Effector CD4-positive, alpha-beta T cell (primary cell): Measurements from ENCODE around the gene COL5A1.

ENCODE experiments used
- DNase-seq: peaks from one replicate; pipeline ENCODE4 v3.0.0-alpha.2; 2020

Gene COL5A1

DNA sequence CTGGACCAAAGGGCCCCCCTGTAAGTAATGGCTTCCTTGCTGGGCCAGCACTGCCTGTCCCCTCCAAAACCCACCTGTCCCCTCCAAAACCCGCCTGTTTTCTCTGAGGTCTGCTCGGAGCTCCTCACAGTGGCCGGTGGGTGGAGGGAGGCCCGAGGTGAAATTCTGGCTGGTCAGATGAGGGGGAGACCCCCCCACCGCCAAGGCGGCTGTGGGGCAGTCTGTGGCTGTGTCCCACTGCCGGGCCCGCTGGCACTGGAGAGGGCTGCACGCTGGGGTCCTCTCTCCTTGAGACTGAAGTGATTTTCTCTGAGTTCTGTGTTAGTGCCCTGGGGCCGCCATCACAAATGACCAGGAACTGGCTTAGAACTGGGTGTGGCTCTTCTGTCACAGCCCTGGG is 155.3 kb downstream of the COL5A1 start:
- no peak for DNase-seq

DNA sequence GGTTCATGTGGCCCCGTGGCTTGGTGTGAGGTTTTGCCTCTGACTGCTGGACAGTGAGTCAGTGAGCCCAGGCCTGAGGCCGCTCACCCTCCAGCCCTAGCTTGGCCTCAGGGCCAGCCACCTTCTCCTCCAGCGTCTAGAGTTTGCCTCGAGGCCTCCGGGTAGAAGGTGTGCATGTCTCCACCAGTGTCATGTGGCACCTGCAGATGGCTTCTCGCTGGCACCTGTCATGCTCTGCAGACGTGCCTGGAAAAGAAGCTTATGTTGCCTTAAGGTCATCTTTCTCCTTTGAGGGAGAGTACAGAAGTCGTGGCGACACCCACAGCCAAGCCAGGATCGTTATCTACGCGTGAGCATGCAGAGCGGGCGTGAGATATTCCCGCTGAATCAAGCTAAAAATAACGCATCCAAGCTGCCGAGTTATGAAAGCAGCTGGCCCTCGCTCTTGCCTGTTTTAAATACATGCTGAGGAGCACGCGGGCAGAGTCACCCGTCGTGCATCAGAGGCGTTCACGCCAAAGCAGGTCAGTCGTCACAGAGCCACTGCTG is 159.3 kb downstream of the COL5A1 start:
- DNase-seq, result no peak

DNA sequence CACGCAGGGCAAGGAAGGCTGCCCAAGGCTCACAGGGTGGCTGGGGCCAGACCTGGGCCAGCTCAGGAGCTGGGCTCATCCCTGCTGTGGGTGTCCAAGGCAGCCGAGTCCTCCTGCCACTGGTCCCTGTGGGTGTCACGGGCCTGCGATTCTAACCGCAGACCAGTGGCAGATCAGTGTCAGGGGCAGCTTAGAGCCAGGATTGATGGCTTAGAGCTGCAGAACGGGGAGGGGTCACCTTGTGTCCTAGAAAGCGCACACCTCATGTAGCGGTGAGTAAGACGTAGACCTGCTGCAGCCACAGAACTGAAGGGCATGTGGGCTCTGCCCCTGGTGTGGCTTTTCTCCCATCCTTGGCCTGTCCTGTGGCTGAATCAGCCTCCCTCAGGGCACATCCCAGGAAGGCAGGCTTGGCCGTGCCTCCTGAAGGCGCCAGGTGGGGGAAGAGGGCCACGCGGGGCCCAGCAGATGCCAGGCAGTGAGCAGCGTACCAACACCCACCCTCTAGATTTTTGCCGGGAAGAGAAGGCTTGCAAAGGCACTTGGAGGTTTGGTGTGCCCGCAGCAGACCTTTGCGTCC is 160.7 kb downstream of the COL5A1 start:
- DNase-seq, result no peak

DNA sequence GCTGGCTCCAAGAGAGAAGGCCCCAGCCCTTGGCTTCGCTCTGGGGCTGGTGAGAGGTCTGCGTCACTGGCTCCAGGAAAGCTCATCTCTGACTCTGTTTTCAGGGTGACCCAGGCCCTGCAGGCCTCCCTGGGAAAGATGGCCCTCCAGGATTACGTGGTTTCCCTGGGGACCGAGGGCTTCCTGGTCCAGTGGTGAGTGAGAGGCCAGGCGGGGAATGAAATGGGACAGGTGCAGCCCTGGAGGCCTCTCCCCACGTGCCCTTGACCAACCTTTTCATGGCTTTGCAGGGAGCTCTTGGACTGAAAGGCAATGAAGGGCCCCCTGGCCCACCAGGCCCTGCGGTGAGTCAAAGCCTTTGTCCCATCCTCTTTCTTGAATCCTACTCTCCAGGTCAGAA is 163.3 kb downstream of the COL5A1 start:
- DNase-seq, result no peak

DNA sequence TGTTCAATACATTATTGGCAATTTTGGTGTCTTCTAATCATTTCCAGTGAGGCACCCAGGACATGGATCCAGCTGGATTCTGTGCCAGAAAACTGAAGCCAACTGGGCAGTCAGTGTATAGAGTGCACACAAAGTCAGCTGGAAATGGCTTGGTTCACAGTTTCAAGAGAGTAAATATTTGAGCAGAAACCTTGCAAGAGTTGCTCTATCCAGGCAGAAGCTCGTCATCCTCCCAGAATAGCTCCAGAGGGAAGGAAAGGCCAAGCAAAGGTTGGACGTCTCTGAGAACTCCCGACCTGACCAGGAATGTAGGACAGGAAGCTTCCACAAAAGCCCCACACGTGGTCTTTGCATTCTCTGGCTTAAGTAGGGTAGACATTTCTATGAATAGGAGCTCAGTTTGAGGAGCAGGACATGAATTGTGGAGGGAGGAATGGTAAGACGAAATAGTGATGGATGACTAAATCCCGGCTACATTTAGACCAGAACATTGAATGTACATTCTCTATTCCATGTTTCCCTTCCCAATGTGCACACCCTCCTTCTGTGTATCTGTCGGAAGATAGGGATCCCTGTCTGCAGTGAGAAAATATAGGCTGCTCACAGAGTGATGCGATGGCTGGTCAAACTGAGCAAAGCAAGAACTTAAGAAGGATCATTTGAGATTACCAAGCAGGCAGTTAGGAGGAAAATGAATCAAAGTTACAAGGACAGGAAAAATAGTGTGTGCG is 166.3 kb downstream of the COL5A1 start:
- DNase-seq, result no peak

DNA sequence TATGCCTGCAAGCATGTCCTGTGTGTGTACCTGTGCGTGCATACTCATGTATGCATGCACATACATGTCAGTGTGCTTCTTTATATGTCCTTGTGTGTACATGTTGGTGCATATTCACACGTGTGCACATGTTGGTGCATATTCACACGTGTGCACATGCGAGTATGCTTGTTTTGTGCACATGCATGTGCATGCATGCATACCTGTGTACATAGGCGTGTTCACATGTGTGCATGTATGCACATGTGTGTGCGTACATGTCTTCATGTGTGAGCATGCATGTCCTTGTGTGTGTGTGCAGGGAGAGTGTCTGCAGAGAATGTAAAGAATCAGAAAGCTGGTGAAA is 166.8 kb downstream of the COL5A1 start:
- DNase-seq, result no peak

DNA sequence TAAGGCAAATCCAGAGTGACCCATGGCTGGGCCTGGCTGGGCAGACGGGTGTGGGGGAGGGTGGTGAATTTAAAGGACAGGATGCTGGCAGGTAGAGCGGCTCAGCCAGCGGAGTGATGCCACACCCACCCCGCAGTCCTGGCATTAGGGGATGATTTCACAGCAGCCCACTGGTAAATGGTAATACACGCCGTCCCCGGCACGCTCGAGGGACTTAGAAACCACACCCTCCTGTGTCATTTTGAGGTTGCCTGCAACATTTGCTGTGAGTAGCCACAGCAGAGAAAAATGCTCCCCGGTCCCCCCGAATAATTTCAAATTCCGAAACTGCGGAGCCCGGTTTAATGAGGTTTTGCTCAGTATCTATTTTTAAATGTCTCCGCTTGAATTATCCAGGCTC is 167.7 kb downstream of the COL5A1 start:
- no peak for DNase-seq

DNA sequence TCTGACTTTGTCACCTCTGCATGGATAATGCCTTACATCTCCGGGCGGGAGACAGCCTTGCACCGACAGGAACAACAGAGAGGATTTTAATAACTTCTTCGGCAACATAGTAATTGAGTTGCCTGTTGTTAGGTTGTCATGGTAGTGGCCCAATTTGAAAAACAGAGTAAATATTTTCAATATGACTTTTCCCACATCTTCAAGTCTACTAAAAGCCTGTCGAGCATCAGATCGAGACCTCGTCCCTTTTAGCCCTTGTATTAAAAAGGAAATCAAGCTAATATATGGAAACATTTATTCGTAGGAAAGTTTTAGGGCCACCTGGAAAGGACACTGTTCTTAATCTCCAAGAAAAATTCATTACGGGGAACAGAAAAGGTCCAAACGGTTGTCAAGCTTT is 168.2 kb downstream of the COL5A1 start:
- DNase-seq, result no peak

DNA sequence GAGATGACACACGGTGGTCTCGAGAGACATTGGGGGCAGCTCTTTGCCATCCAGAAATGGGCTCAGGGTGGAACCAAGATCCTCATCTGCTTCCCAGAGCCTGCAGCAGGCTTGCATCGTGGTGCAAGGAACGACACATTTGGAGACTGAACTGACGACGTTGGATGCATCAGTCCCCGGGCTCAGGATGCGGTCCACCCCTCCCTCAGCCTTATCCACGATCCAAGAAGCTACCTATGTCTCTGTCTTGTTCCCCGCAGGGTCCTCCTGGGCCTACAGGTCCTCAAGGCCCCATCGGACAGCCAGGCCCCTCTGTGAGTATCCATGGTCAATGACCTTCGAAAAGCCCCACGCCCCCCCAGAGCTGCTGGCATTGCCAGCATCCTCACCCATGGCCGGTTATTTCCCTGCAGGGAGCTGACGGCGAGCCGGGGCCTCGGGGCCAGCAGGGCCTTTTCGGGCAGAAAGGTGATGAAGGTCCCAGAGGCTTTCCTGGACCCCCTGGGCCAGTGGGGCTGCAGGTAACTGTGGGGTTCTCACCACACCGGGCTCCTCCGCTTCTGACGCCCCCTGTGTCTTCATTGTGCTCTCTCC is 169.6 kb downstream of the COL5A1 start:
- no peak for DNase-seq

DNA sequence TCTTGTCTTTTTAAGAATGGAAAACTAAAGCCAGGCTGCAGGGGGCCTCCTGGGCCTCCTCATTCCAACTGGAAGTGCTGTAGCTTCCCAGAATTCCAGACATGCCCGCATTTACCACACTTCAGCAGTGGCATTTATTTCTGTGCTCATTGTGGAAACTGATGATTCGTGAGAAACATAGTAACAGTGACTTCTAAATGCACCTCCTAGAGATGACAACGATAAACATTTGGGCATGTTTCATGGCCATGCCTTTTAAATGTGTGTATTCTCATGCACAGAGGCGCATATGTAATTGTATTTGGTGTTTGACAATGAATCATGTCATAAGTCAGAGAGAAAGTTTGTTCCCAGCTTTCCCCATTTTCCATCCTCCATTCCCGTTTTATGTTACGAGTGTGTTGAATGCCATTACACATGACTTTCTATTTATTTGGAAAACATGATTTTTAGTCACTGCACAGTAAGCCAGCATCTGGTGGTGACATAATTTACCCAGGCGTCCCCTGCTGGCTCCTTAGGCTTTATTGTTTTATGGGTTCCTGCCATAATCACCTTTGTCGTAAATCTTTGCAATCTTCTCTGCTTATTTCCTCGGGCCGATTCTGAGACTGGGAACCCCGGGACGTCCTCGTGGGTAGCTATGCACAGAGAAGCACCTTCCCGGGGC is 170.2 kb downstream of the COL5A1 start:
- no peak for DNase-seq

DNA sequence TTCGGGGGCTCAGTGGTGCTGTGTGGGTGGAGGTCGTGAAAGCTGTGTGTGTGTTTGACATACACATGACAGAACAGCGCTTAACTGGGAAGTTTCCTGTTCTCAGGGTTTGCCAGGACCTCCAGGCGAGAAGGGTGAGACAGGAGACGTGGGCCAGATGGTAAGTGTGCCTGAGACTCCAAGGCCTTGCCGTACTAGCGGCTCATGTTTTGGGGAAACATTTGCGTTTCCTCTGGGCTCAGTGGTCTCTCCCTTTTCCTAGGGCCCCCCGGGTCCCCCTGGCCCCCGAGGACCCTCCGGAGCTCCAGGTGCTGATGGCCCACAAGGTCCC is 170.7 kb downstream of the COL5A1 start:
- no peak for DNase-seq

DNA sequence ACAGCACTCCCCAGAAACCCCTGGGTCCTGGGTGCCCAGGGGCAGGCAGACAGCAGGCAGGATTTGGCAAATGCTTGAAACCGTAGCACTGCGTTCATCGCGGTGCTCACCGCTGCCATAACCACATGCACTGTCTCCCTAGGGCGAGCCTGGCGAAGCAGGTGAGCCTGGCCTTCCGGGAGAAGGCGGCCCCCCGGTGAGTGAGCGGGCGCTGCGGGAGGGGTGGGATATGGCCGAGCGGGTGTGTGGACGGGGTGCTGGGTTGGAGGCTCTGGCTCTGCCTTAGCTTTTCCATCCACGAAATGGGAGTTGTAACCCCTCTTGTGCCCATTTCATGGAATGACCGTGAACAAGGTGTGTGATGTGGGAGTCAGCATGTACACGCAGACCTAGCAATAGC is 172.2 kb downstream of the COL5A1 start:
- no peak for DNase-seq

DNA sequence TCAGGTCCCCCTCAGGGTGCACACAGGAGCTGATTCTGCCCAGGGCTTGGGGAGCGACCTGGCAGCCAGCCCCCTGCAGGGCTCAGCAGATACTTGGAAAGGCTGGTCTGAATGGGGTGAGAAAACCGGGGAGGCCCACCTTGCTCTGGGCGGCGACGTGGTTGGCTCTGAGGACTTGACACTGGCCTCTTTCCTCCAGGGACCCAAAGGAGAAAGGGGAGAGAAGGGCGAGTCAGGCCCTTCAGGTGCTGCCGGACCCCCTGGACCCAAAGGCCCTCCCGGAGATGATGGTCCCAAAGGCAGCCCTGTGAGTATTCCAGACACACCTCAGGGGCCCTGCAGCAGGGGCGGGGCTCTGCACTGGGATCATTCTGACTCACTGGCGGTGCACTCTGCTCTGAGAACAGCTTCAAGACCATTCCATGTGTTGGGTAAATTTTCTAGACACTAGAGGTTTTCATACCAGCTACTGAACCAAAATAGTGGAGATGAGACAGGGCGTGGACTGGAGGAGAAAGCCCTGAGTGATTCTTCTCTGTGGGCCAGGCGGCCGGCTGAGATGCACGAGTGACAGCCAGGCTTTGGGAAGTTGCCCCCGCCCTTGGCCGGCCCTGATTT is 173.1 kb downstream of the COL5A1 start:
- no peak for DNase-seq

DNA sequence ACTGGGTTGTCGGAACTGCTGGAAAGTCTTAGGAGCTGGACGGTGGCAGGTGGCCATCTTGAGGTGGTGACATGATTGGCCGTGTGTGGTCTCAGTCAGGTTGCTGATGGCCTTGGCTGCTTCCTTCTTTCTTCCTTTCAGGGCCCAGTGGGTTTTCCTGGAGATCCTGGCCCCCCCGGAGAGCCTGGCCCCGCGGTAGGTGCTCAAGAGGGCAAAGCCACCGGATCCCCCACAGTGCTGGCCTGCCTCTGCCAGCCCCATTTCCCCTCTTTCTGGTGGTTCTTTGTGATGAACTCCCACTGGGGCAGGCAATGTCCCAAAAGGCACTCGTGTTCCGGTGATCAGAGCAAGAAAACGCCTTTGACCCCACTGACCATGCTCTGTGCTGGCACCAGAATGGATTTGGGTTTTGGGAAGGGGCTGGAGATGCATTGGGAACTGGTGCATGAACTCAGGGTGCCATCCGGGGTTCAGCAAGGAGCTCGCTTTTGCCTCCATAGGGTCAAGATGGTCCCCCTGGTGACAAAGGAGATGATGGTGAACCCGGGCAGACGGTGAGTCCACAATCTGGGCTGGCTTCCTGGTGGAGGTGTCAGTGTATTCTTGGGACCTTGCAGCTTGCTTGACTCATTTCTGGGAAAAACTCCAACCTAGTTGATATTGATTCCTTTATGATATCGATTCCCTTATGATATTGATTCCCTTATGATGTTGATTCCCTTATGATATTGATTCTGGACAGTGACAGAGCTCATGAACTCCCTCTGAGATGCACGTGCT is 174.0 kb downstream of the COL5A1 start:
- no peak for DNase-seq

DNA sequence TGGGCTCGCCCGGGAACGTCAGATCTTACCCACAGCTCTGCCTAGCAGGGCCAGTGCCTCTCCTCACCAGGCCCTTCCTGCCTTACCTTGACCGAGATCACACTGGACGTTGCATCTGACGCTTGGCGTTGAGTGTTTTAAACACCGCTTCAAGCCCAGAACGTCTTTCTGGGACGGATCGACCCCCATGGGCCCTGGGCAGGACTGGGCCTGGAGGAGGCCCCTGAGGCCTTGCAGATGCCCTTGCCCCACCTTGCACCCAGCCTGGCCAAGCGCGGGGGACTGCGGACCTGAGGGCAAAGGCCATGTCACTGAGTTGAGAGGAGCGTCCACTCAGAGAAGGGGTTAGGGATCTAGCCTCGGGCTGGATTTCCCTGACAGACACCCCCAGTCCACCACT is 174.7 kb downstream of the COL5A1 start:
- no peak for DNase-seq

DNA sequence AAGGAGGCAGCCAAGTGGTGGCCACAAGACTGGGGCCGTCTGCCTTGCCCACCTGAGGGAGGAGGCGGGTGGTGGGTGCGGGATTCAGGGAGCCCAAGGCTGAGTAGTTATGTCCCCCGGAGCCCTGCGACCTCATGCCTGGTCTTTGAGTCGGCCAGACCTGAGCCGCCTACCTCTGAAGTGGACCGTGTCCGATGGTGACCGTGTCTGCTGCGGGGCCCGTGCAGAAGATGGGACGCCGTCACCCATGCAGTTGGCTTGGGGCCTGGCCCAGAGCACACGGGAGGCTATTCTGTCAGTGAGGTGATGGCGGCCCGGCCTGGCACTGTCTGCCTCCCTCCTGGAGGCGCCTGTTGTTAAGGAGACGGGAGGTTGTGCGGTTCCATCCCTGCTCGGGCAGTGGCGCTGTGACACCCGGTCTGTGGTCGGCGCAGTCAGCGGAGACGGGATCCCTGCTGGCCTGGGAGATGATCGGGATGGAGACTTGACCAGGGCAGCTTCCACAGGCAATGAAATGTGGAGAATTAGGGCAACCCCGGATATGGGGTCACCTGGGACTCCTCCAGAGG is 176.5 kb downstream of the COL5A1 start:
- DNase-seq, result no peak

DNA sequence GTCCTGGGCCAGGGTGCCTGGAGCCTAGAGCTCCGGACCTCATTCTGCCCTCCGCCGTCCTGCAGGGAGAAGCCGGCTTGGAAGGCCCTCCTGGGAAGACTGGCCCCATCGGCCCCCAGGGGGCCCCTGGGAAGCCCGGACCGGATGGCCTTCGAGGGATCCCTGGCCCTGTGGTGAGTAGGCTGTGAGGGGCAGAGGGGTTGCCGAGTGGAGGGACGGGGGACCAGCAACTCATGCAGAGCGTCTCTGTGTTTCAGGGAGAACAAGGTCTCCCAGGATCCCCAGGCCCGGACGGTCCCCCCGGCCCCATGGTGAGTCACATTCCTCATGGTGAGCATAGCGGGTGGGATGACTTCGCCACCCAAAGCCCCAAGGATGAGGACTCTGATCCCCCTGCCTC is 177.0 kb downstream of the COL5A1 start:
- DNase-seq, result no peak

DNA sequence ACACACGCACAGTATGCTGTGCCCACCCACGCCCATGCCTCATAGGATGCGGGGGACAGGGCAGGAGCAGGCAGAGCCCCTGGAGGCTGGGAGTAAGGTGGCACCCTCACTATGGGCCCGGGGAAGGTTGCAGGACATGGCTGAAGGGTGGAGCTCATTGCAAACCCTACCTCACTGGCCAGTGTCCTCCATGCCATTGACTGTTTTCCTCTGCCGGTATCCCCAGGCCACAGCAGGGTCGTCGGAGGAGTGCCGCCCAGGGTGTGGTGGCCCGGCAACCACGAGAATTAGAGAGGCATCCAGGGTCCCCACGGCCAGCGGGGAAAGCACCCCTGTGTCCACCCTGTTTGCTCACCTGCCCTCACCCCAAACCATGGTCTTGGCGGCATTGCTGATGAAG is 179.3 kb downstream of the COL5A1 start:
- no peak for DNase-seq

DNA sequence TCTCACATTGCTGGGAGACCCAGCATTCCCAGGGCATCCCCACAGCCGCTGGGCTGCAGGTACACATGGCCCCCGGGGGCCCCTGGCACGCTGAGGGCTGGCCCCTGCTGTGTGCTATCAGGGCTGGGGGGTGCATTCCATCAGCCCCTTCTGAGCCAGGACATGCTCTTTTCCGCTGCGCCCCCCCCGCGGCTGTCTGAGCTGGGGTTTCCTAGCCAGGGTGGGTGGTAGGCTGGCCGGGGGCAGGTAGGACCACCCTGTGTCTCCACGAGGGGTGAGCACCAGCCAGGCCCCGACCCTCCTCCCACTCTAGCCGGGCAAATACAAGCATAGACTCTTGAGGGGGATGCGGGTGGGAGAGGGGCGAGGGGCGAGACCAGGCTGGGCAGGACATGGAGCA is 180.9 kb downstream of the COL5A1 start:
- DNase-seq, result no peak

DNA sequence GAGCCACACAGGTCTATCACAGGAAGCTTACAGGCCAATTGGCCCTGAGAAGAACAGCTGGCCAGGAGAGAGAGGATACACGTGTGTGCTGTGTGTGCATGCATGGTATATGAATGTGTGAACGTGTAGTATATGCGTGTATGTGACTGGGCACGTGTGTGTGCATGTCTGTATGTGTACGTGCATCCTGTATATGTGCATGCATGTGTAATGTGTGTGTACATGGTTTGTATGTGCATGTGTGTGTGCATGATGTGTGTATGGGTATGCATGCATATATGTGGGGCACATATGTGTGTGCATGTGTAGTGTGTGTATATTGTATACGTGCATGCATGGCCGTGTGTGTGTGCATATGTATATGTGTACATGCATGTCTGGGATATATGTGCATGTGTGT is 182.0 kb downstream of the COL5A1 start:
- no peak for DNase-seq

DNA sequence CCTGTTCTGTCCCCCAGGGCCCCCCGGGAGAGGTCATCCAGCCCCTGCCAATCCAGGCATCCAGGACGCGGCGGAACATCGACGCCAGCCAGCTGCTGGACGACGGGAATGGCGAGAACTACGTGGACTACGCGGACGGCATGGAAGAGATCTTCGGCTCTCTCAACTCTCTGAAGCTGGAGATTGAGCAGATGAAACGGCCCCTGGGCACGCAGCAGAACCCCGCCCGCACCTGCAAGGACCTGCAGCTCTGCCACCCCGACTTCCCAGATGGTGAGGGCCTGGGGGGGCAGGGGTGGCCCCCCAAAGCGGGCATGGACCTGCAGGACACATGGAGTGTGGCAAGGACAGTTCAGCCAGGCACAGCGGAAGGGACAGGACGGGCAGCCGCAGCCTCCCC is 183.0 kb downstream of the COL5A1 start:
- DNase-seq, result no peak

DNA sequence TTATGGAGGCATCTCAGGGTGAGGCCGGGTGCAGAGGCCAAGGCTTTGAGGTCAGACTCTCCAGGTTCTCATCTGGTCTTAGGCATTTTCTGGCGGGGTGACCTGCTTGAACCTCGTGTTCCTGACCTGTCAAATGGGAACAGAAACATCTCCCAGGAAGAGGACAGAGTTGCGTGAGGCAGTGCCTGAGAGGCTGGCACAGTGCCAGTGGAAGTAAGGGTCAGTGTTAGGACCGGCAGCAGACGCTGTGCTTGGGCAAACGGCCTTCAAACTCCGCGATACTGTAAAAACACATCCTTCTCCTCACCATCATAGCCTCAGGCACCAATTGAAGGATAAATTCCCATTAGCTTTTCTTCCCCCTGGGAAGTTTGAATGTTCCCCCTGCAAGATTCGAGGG is 183.4 kb downstream of the COL5A1 start:
- DNase-seq, result no peak
